Limb (tissue), 2 donors: ENCODE data around the gene MCU.
"Not testable (repeated sequence)": the region's sequence is repeated elsewhere in the genome, so short reads cannot be mapped to it uniquely, and the experiment has no call there.

ENCODE experiments used
- DNase-seq, 2 donors: peaks; one replicate each; pipeline ENCODE4 v3.0.0-alpha.2; 2016; ENCODE audit errors: extremely low spot score in 2 of 2

MCU gene

GRCh38 chr10:72759584-72759983 lies 67.6 kb downstream of the MCU start:
- no peak for DNase-seq

DNA sequence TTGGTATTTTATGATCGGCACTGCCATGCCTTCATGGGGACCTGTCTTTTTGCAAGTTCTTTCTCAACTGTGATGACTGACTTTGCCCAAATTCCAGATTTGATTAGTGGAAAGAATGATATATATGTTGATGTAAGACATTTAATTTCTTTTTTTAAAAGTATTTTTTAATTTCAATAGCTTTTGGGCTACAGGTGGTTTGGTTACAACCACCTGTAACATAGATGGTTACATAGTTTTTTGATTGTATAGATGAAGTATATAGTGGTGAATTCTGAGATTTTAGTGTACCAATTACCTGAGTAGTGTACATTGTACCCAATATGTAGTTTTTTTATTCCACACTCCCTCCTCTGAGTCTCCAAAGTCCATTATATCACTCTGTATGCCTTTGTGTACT lies 69.6 kb downstream of the MCU start:
- DNase-seq: no peak

- no peak for DNase-seq
Observed at GRCh38 chr10:72762042-72762441, 70.1 kb downstream of the MCU start.

GRCh38 chr10:72763201-72763600 lies 71.3 kb downstream of the MCU start:
- no peak for DNase-seq

DNA sequence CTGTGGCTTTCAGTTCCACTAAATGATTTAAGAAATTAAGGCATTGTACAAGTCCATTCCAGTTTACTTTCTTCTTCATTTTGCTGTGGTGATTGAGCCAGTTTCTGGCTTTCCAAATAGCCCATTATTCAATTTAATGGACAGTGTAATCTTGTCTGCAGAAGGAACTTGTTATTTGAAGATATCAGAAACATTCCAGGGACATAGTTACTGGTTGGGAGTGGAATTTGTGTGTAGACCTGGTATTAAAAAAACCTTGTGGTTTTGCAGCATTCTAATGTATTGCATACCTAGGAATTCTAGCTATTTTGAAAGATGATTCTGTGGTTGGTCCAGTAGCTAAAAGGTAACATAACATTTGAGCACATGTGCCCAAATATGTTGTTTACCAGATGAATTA lies 72.2 kb downstream of the MCU start:
- DNase-seq: no peak

DNA sequence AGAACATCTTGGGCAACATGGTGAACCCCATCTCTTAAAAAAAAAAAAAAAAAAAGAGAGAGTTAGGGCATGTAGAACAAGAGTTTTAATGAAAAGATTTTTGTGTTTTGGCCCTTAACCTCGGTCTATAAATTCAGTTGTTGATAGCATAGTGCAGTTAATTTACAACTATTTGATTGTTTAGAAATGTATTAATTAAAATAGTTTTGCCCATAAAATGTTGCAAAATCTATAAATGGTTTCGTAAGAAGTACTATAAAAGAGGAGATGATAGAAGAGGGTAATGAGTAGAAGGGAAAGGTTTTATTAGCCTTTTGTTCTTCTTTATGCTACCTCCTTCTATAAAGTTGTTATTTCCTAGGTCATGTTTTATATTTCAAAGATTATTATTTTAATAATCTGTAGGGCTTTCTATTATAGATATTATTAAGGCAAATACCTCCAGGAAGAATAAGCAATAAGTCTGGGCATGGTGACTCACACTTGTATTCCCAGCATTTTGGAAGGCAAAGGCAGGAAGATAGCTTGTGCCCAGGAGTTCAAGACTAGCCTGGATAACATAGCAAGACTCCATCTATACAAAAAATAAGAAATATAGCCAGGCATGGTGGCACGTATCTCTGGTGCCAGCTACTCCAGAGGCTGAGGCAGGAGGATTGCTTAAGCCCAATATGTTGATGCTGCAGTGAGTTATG lies 73.3 kb downstream of the MCU start:
- DNase-seq: no peak

DNA sequence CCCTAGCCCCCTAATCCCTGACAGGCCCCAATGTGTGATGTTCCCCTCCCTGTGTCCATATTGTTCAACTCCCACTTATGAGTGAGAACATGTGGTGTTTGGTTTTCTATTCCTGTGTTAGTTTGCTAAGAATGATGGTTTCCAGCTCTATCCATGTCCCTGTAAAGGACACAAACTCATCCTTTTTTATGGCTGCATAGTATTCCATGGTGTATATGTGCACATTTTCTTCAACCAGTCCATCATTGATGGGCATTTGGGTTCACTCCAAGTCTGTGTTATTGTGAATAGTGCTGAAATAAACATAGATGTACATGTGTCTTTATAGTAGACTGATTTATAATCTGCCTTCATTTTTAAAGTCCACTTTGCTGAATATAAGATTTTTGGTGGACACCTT lies 79.3 kb downstream of the MCU start:
- DNase-seq: not testable (repeated sequence)

- DNase-seq: no peak
Observed at GRCh38 chr10:72772031-72772430, 80.1 kb downstream of the MCU start.

- no peak for DNase-seq
Observed at GRCh38 chr10:72779874-72780273, 87.9 kb downstream of the MCU start.

DNA sequence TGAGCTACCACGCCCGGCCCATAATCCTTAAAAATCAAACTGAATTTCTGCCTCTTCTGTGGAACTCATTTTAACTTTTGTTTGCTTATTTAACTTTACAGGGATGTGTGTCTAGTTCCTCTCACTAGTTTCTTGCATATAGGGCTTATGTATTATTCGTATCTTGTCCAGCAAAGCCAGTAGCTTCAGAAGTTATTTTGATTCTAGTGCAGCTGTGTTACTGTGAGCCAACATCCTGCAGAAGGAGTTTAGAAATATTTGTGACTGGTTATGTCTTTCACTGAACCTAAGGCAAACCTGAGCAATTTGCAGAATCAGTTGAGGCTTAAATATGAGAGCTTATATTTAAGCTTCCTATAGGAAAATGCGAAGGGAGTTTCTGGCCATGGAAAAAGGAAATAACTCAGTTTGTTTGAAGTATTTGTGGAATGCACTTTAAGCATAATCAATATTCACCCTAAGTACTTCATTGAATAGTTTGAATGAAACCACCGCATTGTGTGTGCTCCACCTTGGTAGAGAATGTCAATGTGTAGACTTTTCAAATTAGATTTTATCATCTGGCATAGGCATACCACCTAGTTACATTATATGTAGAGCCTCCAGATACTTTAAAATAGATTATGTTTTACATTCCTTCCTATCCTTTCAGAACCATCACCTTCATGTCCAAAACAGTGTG lies 90.8 kb downstream of the MCU start:
- DNase-seq: no peak

DNA sequence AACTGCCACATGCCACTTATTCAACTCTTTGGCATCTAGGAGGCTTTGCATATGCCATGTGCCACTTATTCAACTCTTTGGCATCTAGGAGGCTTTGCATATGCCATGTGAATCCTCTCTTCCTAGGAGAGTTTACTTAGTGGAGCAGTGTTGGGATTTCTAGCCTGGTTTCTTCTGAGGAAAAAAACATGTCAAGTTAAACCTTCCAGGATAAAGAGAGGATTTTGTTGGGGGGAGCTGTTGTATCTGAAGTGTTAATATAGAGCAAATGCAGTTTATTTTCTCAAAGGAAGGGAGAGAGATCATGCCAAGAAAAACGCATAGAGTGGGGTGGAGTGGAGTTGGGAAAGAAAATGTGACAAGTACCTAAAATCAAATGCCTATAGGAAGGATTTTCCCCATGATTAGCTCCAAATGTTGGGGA lies 91.5 kb downstream of the MCU start:
- no peak for DNase-seq

DNA sequence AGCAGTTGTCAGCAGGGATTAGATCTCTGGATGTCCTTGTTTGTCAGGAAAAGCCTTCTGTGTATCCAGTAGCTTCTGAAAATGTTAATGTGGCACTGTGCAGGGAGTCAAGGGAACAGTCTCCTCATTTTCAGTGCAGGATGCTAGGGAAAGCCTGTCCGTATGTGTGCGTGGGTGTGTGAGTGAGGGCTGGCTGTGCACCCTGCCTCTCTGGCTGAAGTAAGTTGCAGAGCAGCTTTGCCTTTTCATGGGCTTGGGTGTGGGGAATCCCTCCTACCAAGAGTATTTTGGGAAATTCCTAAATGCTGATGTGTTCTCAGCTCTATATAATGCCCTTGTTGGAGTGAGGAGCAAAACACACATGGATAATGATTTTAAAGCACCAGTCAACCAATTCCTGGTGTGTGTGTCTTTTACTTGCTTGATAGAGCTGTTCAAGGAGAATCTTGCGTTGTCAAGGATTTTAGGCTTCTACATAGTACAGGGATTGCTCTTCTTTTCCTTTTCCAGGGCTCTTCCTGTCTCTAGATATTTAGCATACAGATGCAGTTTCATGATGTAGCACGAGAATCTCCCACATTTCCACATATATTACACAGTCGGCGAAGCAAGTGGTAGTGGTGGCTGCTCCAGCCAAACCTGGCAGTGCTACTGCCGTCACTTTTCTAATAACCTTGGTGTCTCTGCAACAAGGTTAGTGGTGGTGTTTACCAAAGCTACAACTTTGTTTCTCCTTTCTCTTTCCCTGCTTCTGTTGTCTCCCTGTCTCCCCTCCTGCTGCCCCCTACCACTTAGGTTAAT lies 92.8 kb downstream of the MCU start:
- DNase-seq: peak; percentile 55 to 78

- DNase-seq: no peak
Observed at GRCh38 chr10:72785409-72785808, 93.5 kb downstream of the MCU start.

DNA sequence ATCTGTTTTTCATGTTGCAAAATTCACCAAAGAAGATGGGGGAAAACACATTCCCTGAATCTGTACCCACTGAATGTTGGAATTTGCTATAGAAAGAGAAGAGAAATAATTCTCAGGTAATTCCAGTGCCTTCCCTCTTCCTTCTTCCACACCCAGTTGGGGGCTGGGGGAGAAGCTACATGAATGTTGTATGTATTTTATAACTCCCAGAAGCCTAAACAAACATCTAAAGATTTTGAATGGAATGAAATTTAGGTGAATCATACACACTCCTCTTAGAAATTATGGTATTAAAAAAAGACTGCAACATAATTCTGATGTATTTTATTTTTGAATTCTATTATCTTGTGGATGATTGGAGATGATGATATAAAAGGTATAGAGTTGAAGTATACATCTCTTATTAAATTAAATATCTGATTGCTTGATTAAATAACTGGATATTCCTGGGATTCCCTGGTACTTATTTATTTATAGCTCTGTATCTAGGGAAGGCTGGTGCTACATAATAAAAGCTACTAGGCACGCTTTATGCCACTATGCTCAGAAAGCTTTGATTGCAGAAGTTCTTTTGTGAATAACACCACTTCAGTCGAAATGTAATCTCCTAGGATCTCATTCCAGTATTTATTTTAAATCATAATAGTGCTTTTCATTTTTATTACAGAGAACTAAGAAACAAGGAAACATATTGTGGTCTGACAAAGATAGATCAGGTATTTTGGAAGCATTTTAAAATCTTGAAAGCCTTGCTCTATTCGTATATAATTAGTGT lies 98.5 kb downstream of the MCU start:
- no peak for DNase-seq

DNA sequence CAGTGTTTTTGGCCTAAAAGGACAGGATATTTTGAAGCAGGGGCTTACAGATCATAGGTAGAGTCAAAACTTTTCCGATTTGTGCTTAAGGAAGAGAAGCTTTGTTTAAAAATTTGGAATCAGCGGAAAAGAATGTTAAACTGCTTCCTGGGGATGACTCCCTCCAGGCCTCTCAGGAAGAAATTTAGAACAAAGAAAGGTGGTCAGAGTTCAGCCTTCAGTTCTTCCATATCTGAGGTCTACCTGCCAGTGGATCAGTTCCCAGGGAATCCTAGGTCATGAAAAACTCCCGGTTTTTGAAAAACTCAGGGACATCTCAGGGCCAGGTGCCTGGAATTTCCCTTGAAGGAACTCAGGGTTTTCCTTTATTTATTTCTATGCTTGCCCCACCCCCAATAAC lies 100.3 kb downstream of the MCU start:
- DNase-seq: no peak

- no peak for DNase-seq
Observed at GRCh38 chr10:72793752-72794151, 101.8 kb downstream of the MCU start.

DNA sequence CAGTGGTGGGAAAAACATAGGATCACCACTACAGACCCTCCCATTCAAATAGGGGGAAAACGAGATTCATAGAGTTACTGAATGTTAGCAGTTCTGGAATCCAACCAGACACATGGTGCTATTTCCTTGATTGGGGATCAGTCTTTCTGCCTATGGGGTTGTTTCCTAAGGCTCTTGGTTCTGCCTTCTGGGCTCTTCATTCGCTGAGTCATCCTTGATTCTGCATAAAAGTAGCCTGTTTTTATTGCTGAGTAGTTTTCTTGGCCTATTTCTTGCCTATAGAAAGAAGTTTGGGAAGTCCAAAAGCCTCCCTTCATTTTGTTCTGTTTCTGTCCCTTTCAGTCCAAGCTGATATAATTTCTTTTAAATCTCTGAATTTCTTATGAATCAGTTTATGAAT lies 102.3 kb downstream of the MCU start:
- DNase-seq: no peak

DNA sequence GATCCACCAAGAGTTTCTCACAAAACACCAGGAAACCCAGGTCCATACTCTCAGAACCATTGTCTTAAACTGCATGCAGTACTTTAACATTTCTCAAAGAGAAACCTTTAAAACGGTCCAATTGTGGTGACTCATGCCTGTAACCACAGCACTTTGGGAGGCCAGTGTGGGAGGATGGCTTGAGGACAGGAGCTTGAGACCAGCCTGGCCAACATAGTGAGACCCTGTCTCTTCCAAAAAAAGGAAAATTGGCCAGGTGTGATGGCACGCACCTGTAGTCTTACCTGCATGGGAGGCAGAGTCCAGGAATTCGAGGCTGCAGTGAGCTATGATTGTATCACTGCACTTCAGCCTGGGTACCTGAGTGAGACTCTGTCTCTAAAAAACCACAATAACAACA lies 104.1 kb downstream of the MCU start:
- DNase-seq: no peak

GRCh38 chr10:72796538-72796937 lies 104.6 kb downstream of the MCU start:
- no peak for DNase-seq

- DNase-seq: no peak
Observed at GRCh38 chr10:72800000-72800740, 108.2 kb downstream of the MCU start.

DNA sequence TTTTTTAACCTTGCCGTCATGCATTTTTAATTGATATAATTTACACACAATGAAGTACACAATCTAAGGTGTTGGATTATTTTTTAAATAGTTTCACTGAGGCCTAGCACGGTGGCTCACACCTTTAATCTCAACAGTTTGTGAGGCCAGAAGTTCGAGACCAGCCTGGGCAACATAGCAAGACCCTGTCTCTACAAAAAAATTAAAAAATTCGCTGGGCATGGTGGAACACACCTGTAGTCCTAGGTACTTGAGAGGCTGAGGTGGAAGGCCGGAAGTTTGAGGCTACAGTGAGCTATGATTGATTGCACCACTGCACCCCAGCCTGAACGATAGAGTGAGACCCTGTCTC lies 108.8 kb downstream of the MCU start:
- DNase-seq: no peak
